ENCODE measurements around the gene HGD. TPM values are rescaled to one million over a fixed set of nuclear protein-coding genes. Genes with fewer than 3 reads are reported as not detected.
"Not testable (repeated sequence)": the region's sequence is repeated elsewhere in the genome, so short reads cannot be mapped to it uniquely, and the experiment has no call there.

HGD gene
- polyA plus RNA-seq, 1 of the 3 experiments (the other 2 are of a cell fraction): not detected

DNA sequence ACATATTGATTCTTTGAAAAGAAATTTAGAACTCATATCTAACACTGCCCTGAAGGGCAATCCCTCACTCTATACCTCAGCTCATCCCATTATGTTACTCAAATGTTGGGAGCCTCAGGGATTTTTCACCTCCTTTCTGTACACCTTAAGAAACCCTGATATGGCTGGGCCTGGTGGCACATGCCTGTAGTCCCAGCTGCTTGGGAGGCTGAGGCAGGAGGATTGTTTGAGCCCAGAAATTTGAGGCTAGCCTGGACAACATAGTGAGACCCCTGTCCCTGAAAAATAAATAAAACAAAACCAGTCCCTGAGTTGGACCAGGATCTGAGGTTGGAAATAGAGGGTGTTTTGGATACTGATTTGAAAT lies 58.3 kb downstream of the HGD start (continued):
- TF ChIP-seq, protein P1, sequence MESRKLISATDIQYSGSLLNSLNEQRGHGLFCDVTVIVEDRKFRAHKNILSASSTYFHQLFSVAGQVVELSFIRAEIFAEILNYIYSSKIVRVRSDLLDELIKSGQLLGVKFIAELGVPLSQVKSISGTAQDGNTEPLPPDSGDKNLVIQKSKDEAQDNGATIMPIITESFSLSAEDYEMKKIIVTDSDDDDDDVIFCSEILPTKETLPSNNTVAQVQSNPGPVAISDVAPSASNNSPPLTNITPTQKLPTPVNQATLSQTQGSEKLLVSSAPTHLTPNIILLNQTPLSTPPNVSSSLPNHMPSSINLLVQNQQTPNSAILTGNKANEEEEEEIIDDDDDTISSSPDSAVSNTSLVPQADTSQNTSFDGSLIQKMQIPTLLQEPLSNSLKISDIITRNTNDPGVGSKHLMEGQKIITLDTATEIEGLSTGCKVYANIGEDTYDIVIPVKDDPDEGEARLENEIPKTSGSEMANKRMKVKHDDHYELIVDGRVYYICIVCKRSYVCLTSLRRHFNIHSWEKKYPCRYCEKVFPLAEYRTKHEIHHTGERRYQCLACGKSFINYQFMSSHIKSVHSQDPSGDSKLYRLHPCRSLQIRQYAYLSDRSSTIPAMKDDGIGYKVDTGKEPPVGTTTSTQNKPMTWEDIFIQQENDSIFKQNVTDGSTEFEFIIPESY (IDR thresholded peaks at IDR 0.05; ENCODE audit: borderline replicate concordance, low read depth): no peak
- TF ChIP-seq, protein P2, sequence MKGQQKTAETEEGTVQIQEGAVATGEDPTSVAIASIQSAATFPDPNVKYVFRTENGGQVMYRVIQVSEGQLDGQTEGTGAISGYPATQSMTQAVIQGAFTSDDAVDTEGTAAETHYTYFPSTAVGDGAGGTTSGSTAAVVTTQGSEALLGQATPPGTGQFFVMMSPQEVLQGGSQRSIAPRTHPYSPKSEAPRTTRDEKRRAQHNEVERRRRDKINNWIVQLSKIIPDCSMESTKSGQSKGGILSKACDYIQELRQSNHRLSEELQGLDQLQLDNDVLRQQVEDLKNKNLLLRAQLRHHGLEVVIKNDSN (IDR thresholded peaks at IDR 0.05; ENCODE audit: borderline replicate concordance, low read depth): no peak
- TF ChIP-seq RFX5 (IDR thresholded peaks at IDR 0.05; ENCODE audit: low read length) (no peak), RCOR1 (IDR thresholded peaks at IDR 0.05; ENCODE audit: low read length) (no peak)

DNA sequence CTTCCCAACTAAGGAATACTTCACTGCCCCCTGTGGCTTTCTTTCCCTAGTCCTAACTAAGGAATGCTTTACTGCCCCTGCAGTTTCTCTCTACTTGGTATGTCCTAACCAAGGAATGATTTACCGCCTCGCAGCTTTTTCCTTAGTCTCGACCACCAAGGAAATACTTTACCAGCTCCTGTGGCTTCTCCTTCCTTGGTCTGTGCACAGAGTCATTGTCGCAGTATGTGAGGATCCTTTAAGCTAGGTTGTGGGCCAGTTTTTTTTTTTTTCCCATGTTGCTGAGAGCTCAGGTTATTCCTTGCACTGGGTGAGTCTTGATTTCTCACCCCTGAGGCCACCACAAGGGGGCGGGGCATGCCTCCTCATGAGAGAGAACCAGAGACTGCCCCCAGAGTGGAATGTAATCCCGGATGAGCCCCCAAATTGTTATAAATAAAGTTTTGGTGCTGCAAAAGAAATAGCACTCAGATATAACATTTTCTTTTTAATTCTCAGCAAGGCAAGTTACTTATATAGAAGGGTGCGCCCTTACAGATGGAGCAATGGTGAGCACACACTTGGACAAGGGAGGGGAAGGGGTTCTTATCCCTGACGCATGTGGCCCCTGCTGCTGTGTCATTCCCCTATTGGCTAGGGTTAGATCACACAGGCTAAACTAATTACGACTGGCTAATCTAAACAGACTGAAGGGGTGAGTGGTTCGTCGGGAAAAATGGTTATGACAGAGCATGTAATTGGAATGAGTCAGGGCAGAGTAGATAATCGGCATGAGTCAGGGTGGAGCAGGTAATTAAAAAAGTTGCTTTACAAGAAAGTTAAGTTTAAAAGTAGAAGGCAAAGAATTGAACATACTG lies 58.9 kb downstream of the HGD start:
- Histone ChIP-seq H2AFZ (ENCODE audit: low read depth) (no peak overlapping the region), H3K27ac (ENCODE audit: low read depth in 2 of 2, low read length in 1 of 2) (no peak overlapping the region), H3K4me2 (no peak overlapping the region), H4K20me1 (ENCODE audit: insufficient read depth) (no peaks in the 10 kb centered on the region), H3K36me3 (replicated peaks in 1 of 2; ENCODE audit: control insufficient read depth in 1 of 2, insufficient read depth in 2 of 2, low read length in 1 of 2) (no peaks in the 10 kb centered on the region), H3K9ac (no peak overlapping the region), H3K9me3 (no peaks in the 10 kb centered on the region), H3K27me3 (ENCODE audit: insufficient read depth) (no peaks in the 10 kb centered on the region), H3K79me2 (ENCODE audit: insufficient read depth) (no peaks in the 10 kb centered on the region), H3K4me3 (ENCODE audit: low read depth in 2 of 2, low read length in 1 of 2) (no peak overlapping the region), H3K9me2 (no peaks in the 10 kb centered on the region), H3F3A (replicated peaks; ENCODE audit: insufficient read depth) (no peaks in the 10 kb centered on the region), H3K4me1 (ENCODE audit: control insufficient read depth in 1 of 2, insufficient read depth in 2 of 2, low read depth in 1 of 2, low read length in 1 of 2) (no peaks in the 10 kb centered on the region)
- POLR2A ChIA-PET: no interaction called here
- CTCF ChIA-PET: interaction anchor here (0.6 to 1.2 kb wide), 2 partner anchors 12 to 113 kb away, joined by 3 read pairs; no protein-coding TSS in a partner anchor
- DNase-seq: no peak
- TF ChIP-seq, protein P3, sequence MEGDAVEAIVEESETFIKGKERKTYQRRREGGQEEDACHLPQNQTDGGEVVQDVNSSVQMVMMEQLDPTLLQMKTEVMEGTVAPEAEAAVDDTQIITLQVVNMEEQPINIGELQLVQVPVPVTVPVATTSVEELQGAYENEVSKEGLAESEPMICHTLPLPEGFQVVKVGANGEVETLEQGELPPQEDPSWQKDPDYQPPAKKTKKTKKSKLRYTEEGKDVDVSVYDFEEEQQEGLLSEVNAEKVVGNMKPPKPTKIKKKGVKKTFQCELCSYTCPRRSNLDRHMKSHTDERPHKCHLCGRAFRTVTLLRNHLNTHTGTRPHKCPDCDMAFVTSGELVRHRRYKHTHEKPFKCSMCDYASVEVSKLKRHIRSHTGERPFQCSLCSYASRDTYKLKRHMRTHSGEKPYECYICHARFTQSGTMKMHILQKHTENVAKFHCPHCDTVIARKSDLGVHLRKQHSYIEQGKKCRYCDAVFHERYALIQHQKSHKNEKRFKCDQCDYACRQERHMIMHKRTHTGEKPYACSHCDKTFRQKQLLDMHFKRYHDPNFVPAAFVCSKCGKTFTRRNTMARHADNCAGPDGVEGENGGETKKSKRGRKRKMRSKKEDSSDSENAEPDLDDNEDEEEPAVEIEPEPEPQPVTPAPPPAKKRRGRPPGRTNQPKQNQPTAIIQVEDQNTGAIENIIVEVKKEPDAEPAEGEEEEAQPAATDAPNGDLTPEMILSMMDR (IDR thresholded peaks at IDR 0.05): peak; percentile 20; the same call in 1 of the 2 replicates
- TF ChIP-seq TAF1 (IDR thresholded peaks at IDR 0.05; ENCODE audit: borderline replicate concordance, low read depth, low read length): no peak
- 49% methylated on average over 12 of the region's 12 CpGs for WGBS (ENCODE audit: low lambda C conversion rate)

DNA sequence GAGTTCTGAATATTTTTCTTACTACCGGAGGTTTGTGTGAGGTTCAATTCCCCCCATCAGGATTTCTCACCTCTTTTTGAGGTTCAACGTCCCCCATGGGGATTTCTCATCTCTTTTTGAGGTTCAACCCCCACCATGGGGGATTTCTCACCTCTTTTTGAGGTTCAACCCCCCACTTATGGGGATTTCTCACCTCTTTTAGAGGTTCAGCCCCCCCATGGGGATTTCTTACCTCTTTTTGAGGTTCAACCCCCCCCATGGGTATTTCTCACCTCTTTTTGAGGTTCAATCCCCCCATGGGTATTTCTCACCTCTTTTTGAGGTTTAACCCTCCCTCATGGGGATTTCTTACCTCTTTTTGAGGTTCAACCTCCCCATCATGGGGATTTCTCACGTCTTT lies 59.6 kb downstream of the HGD start:
- Histone ChIP-seq H3K79me2 (ENCODE audit: insufficient read depth) (no peaks in the 10 kb centered on the region), H4K20me1 (ENCODE audit: insufficient read depth) (no peaks in the 10 kb centered on the region), H3F3A (replicated peaks; ENCODE audit: insufficient read depth) (no peaks in the 10 kb centered on the region), H3K9ac (no peak overlapping the region), H3K4me2 (no peak overlapping the region), H3K9me3 (no peaks in the 10 kb centered on the region), H3K9me2 (no peaks in the 10 kb centered on the region), H3K27ac (ENCODE audit: low read depth in 2 of 2, low read length in 1 of 2) (no peak overlapping the region), H2AFZ (ENCODE audit: low read depth) (no peak overlapping the region), H3K27me3 (ENCODE audit: insufficient read depth) (no peaks in the 10 kb centered on the region), H3K4me3 (ENCODE audit: low read depth in 2 of 2, low read length in 1 of 2) (no peak overlapping the region), H3K4me1 (ENCODE audit: control insufficient read depth in 1 of 2, insufficient read depth in 2 of 2, low read depth in 1 of 2, low read length in 1 of 2) (no peaks in the 10 kb centered on the region), H3K36me3 (replicated peaks in 1 of 2; ENCODE audit: control insufficient read depth in 1 of 2, insufficient read depth in 2 of 2, low read length in 1 of 2) (no peaks in the 10 kb centered on the region)
- ChIA-PET CTCF (interaction anchor here (0.6 to 1.2 kb wide), 2 partner anchors 12 to 113 kb away, joined by 3 read pairs; no protein-coding TSS in a partner anchor), POLR2A (no interaction called here)
- no peak for DNase-seq
- TF ChIP-seq EZH2phosphoT487 (IDR thresholded peaks at IDR 0.05; ENCODE audit: borderline replicate concordance, low read depth) (no peak), TCF12 (IDR thresholded peaks at IDR 0.05) (no peak), NFIC (IDR thresholded peaks at IDR 0.05; ENCODE audit: borderline replicate concordance) (no peak)
- 48% methylated on average over 3 of the region's 3 CpGs for WGBS (ENCODE audit: low lambda C conversion rate)

DNA sequence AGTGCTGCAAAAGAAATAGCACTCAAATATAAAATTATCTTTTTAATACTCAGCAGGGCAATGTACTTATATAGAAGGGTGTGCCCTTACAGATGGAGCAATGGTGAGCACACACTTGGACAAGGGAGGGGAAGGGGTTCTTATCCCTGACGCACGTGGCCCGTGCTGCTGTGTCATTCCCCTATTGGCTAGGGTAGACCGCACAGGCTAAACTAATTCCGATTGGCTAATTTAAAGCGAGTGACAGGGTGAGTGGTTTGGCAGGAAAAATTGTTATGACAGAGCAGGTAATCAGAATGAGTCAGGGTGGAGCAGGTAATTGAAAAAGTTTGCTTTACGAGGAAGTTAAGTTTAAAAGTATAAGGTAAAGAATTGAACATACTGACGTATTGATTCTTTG lies 65.3 kb downstream of the HGD start:
- POLR2A ChIA-PET; H3F3A ChIP-seq (replicated peaks; ENCODE audit: insufficient read depth); H3K27me3 ChIP-seq (ENCODE audit: insufficient read depth); H2AFZ ChIP-seq (ENCODE audit: low read depth); H3K4me1 ChIP-seq (ENCODE audit: control insufficient read depth in 1 of 2, insufficient read depth in 2 of 2, low read depth in 1 of 2, low read length in 1 of 2); H3K79me2 ChIP-seq (ENCODE audit: insufficient read depth); H3K9me2 ChIP-seq; H3K27ac ChIP-seq (ENCODE audit: low read depth in 2 of 2, low read length in 1 of 2); CTCF ChIA-PET; H3K9ac ChIP-seq; H3K9me3 ChIP-seq; DNase-seq; H3K36me3 ChIP-seq (replicated peaks in 1 of 2; ENCODE audit: control insufficient read depth in 1 of 2, insufficient read depth in 2 of 2, low read length in 1 of 2); H3K4me3 ChIP-seq (ENCODE audit: low read depth in 2 of 2, low read length in 1 of 2); H3K4me2 ChIP-seq; H4K20me1 ChIP-seq (ENCODE audit: insufficient read depth): not testable (repeated sequence)
- 88% methylated on average over 8 of the region's 8 CpGs for WGBS (ENCODE audit: low lambda C conversion rate)

Data from SK-N-SH (cell line).